DOHH2 (cell line): ENCODE measurements around the gene LBX2.

Experiments
- CTCF ChIP-seq: fragments of 200-600 bp; sonication (generic); IDR thresholded peaks from one replicate; pipeline ENCODE4 v1.5.1; 2014; ENCODE audit warnings: antibody characterized with exemption, mild to moderate bottlenecking, low read depth, low read length; ENCODE audit not compliant: poor library complexity, severe bottlenecking
- EZH2phosphoT487 ChIP-seq: fragments of 200-600 bp; sonication (generic); IDR thresholded peaks from 2 replicates; pipeline ENCODE4 v1.6.1; 2017; ENCODE audit warnings: borderline replicate concordance, mild to moderate bottlenecking, antibody characterized with exemption, low read length, moderate library complexity, mixed read lengths

- TF ChIP-seq CTCF, result no peak
- no peak for TF ChIP-seq EZH2phosphoT487
Observed at GRCh38 chr2:74450570-74451190, 48.7 kb downstream of the LBX2 start.
